Measurements from ENCODE around the gene DNAH17. TPM values are rescaled to one million over a fixed set of nuclear protein-coding genes. Genes with fewer than 3 reads are reported as not detected.

DNAH17 gene
- total and polyA plus RNA-seq, 2 donors (not counting 3 experiments of a cell fraction or from before 2014, with no cell fraction given): not detected

DNA sequence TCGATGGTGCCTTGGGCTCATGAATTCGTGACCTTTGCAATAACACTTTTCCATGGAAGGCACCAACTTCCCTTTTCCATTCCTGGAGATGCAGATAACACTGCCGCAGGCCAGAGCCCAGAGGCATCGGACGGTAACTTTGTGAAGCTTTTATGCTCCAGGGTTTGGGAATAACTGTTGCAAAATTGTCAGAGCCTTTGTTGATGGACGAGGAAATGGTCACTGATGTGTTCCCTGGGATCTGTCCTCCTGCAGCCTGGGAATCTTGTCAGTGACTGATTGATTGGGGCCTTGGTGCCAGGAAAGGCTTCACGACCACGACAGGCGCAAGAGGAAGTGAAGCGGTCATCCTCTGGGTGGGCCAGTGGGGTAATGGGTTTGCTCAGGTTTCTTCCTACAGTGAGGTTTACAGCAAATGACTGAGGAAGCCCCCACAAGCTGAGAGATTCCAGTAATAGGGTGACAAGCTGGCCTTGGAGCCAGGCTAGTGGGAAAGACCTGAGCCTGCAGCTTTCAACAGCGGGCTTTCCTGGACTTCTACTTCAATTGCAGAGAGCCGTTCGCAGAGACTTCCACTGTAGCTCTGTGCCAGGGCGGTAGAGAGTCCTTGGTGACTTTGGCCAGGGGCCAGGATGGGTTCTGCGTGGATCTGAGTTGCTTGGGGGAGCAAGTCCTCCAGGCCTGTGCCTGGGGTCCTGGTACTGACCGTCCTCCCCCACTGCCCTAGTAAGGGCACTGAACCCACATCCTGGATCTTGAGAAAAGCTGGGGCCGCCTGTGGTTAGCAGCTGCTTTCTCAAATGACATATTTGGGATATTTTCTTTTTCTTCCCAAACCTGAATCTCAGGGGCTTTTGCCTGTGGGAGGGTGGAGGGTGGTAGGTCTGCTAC lies 161.1 kb downstream of the DNAH17 start:
- peak overlapping the region; percentile 24 for H3K4me2 ChIP-seq (ENCODE audit: insufficient read depth, low read length)
- H3K9me1 ChIP-seq (replicated peaks; ENCODE audit: control insufficient read depth, extremely low read depth, insufficient read depth, low read length): no peaks in the 10 kb centered on the region
- H4K20me1 ChIP-seq (replicated peaks; ENCODE audit: control insufficient read depth, extremely low read depth, insufficient read depth, low read length): no peaks in the 10 kb centered on the region
- no peak for TF ChIP-seq MYC (IDR thresholded peaks at IDR 0.05; ENCODE audit: low read depth, low read length)
- TF ChIP-seq, protein P1, sequence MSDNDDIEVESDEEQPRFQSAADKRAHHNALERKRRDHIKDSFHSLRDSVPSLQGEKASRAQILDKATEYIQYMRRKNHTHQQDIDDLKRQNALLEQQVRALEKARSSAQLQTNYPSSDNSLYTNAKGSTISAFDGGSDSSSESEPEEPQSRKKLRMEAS (IDR thresholded peaks at IDR 0.05; ENCODE audit: insufficient read depth, insufficient read length): no peak
- no peak for TF ChIP-seq JUN (IDR thresholded peaks at IDR 0.05; ENCODE audit: borderline replicate concordance, insufficient read depth, insufficient read length, low read depth)
- no peak for TF ChIP-seq POLR2A (IDR thresholded peaks at IDR 0.05; ENCODE audit: low read depth, low read length)
- no peak for TF ChIP-seq EZH2 (IDR thresholded peaks at IDR 0.05; ENCODE audit: borderline replicate concordance, low read depth, low read length, severe bottlenecking)
- no peak for TF ChIP-seq GATA2 (IDR thresholded peaks at IDR 0.05; ENCODE audit: insufficient read depth, insufficient read length, low read depth, low read length)
- peak overlapping the region; percentile 74 for H3K27ac ChIP-seq (ENCODE audit: insufficient read depth, low read depth, low read length)
- TSS peak; percentile 74 for BruUV-seq (replicated peaks)
- ChIA-PET CTCF (interaction anchor here (1.0 to 5.2 kb wide), 12 partner anchors 8 to 165 kb away, joined by 3 to 65 read pairs (median 4); partner anchors contain the start of gene SOCS3), POLR2A (interaction anchor here (1.8 kb wide), 1 partner anchor 57 kb away, joined by 11 read pairs; the partner anchor contains the start of gene SOCS3)
- H3K4me3 ChIP-seq (replicated peaks in 1 of 3; ENCODE audit: insufficient read depth in 1 of 3, low read depth in 1 of 3, low read length in 3 of 3): no peak overlapping the region
- H3K79me2 ChIP-seq (ENCODE audit: control insufficient read depth, insufficient read depth, low read length): peaks cover 28% of the 10 kb centered on the region
- H3K36me3 ChIP-seq (ENCODE audit: control insufficient read depth in 2 of 2, extremely low read depth in 1 of 2, insufficient read depth in 2 of 2, low read length in 2 of 2): peaks cover 6 to 18% of the 10 kb centered on the region in 2 experiments
- FAIRE-seq: peak; percentile 83
- H3K9ac ChIP-seq (replicated peaks; ENCODE audit: extremely low read depth, insufficient read depth, low read length): peak overlapping the region; percentile 17
- intact Hi-C loops (cut with micrococcal nuclease) (no loop called here), dilution Hi-C loops (cut with MboI; ENCODE audit: extremely low pct_ligation_motif_present, low sequenced_read_pairs) (no loop called here)
- no peak overlapping the region for H2AFZ ChIP-seq (ENCODE audit: low read depth, low read length)
- no peaks in the 10 kb centered on the region for H3K27me3 ChIP-seq (ENCODE audit: control insufficient read depth in 2 of 2, insufficient read depth in 2 of 2, low read length in 2 of 2)
- no peaks in the 10 kb centered on the region for H3K9me3 ChIP-seq (replicated peaks; ENCODE audit: control insufficient read depth, insufficient read depth, low read length)
- peak; percentile 57 for DNase-seq (ENCODE audit: low read depth, low spot score)
- peaks cover 38% of the 10 kb centered on the region for H3K4me1 ChIP-seq (ENCODE audit: control insufficient read depth, extremely low read depth, insufficient read depth, low read length)

Data from endothelial cell of umbilical vein (primary cell).